MCF 10A (cell line): ENCODE data around the gene PKNOX2. TPM values are rescaled to one million over a fixed set of nuclear protein-coding genes. Genes with fewer than 3 reads are reported as not detected.

Experiments used
- BruUV-seq: library from RNA; stranded (reverse); fragments of 400-500 nt; replicated peaks from 2 replicates; lab custom pipeline; 2021; lab: Mats Ljungman, UMichigan
- CTCF ChIA-PET: fragments of 300-600 bp; sonication (Branson Sonifier 250); formaldehyde crosslinking; extraction: SDS; loops from one replicate; lab custom pipeline; 2021; ENCODE audit warnings: antibody characterized with exemption, inconsistent platforms; lab: Yijun Ruan, JAX
- POLR2A ChIA-PET: fragments of 300-600, 350-650 bp; sonication (Branson Sonifier 250); formaldehyde crosslinking; extraction: SDS; loops from one replicate; lab custom pipeline; 2020; ENCODE audit warnings: antibody characterized with exemption, inconsistent platforms; lab: Yijun Ruan, JAX
- DNase-seq: peaks from one replicate; pipeline ENCODE4 v3.0.0-alpha.2; 2018; ENCODE audit not compliant: unreplicated experiment
- H3K27ac Mint-ChIP-seq: one replicate; pipeline ENCODE4 v1.8.0; 2022; ENCODE audit warnings: mild to moderate bottlenecking, low read depth, mixed read lengths; ENCODE audit not compliant: unreplicated experiment
- H3K27me3 Mint-ChIP-seq: one replicate; pipeline ENCODE4 v1.8.0; 2022; ENCODE audit warnings: mixed read lengths; ENCODE audit not compliant: insufficient read depth, unreplicated experiment
- H3K36me3 Mint-ChIP-seq: one replicate; pipeline ENCODE4 v1.8.0; 2022; ENCODE audit warnings: mild to moderate bottlenecking, moderate library complexity, mixed read lengths; ENCODE audit not compliant: insufficient read depth, unreplicated experiment
- H3K4me1 Mint-ChIP-seq: one replicate; pipeline ENCODE4 v1.8.0; 2022; ENCODE audit warnings: mixed read lengths; ENCODE audit not compliant: insufficient read depth, unreplicated experiment
- H3K4me3 Mint-ChIP-seq: one replicate; pipeline ENCODE4 v1.8.0; 2022; ENCODE audit warnings: mild to moderate bottlenecking, moderate library complexity, mixed read lengths; ENCODE audit not compliant: unreplicated experiment
- H3K9me3 Mint-ChIP-seq: one replicate; pipeline ENCODE4 v1.8.0; 2022; ENCODE audit warnings: mixed read lengths; ENCODE audit not compliant: unreplicated experiment
- intact Hi-C: fragments of 100-400 bp; cut with micrococcal nuclease; formaldehyde crosslinking; loops from 2 replicates; pipeline ENCODE4 v1.14.1; 2022
- total RNA-seq: library from RNA; stranded (reverse); gene quantifications from 2 replicates; pipeline ENCODE4 v1.2.3, GENCODE V29; 2022
- TF ChIP-seq, protein P1 (sequence below): fragments of 200-600 bp; IDR thresholded peaks from one replicate; pipeline ENCODE4 v1.8.0; 2022; ENCODE audit warnings: antibody characterized with exemption, mild to moderate bottlenecking; ENCODE audit not compliant: unreplicated experiment

Gene PKNOX2
- total RNA-seq, 1 experiment from 2014 or later = not detected

DNA sequence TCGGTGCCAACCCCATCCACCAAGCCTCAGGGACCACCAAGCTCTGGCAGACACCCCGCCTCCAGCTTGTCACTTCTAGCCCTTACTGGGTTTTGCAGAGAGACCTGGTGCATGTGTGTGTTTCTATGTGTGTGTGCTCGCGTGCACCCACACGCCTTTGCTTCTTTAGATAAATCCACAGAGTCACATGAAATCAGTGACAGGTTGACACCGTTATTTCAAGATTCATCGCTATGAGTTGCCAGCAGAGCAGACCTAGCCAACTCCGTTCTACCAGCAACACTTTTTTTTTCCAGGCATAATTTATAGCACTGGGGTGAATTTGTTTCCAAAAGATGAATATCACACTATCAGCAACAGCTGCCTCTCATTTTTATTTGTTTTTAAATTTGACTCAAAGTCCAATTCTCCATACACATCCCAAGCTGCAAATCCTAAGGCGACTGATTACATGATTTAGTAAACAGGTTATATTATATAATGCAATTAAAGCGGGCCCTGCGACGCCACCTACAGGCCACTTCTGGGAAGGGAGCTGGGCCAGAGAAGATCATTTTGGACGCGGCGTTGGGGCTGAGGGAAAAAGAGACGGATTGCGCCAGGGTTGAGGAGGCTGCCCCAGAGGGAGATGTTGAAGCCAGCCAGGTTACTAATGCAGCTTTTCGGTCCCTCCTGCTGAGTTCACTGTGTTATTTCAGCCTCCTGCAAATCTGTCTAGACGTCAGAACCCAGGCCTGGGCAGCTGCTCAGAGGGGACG, 181.0 kb downstream of the PKNOX2 start:
- CTCF ChIA-PET = interaction anchor here (0.6 to 10.2 kb wide), 61 partner anchors 11 to 610 kb away, joined by 3 to 192 read pairs (median 4); partner anchors contain the start of genes HYLS1, PKNOX2 and TMEM218
- Mint-ChIP-seq H3K4me1 (peaks cover 6% of the 10 kb centered on the region), H3K27ac (no peak overlapping the region), H3K4me3 (no peak overlapping the region), H3K9me3 (no peaks in the 10 kb centered on the region), H3K27me3 (peaks cover 16% of the 10 kb centered on the region), H3K36me3 (no peaks in the 10 kb centered on the region)
- POLR2A ChIA-PET = interaction anchor here (0.5 to 1.0 kb wide), 7 partner anchors 14 to 597 kb away, joined by 3 to 6 read pairs (median 3); partner anchors contain the start of gene CCDC15
- no TSS peak for BruUV-seq
- intact Hi-C loops = loop anchor here (1.0 to 2.0 kb wide), 3 partner anchors 59 to 255 kb away; partner anchors contain the start of gene PKNOX2
- TF ChIP-seq, protein P1, sequence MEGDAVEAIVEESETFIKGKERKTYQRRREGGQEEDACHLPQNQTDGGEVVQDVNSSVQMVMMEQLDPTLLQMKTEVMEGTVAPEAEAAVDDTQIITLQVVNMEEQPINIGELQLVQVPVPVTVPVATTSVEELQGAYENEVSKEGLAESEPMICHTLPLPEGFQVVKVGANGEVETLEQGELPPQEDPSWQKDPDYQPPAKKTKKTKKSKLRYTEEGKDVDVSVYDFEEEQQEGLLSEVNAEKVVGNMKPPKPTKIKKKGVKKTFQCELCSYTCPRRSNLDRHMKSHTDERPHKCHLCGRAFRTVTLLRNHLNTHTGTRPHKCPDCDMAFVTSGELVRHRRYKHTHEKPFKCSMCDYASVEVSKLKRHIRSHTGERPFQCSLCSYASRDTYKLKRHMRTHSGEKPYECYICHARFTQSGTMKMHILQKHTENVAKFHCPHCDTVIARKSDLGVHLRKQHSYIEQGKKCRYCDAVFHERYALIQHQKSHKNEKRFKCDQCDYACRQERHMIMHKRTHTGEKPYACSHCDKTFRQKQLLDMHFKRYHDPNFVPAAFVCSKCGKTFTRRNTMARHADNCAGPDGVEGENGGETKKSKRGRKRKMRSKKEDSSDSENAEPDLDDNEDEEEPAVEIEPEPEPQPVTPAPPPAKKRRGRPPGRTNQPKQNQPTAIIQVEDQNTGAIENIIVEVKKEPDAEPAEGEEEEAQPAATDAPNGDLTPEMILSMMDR = peak; percentile 81
- DNase-seq = peak; percentile 76

DNA sequence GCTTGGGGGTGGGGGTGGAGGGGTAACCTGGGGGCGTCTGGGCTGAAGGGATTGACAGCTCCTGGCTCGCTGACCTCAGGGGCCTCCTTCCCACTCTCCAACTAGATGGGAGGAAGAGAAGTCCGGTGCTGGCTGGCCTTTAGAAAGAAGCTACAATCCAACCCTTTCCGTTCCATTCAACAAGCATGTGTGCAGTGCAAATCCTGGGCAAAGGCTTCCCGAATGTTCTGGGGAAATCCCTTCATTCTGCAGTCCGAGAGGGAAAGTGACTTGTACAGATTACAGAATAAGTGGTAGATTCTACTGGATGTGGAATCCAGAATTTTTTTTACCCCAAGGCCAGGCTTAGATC, 181.6 kb downstream of the PKNOX2 start:
- H3K4me1 Mint-ChIP-seq = peaks cover 6% of the 10 kb centered on the region
- intact Hi-C loops = loop anchor here (2.0 kb wide), 2 partner anchors 59 to 255 kb away; no protein-coding TSS in a partner anchor
- no peak overlapping the region for H3K27ac Mint-ChIP-seq
- H3K9me3 Mint-ChIP-seq = no peaks in the 10 kb centered on the region
- ChIA-PET POLR2A (interaction anchor here (0.6 to 1.0 kb wide), 5 partner anchors 45 to 392 kb away, joined by 3 to 4 read pairs (median 3); partner anchors contain the start of gene CCDC15), CTCF (interaction anchor here (0.5 to 10.2 kb wide), 52 partner anchors 11 to 541 kb away, joined by 3 to 192 read pairs (median 5); partner anchors contain the start of genes HYLS1, PKNOX2 and TMEM218)
- H3K27me3 Mint-ChIP-seq = peaks cover 16% of the 10 kb centered on the region
- TF ChIP-seq, protein P1 = no peak
- no peak overlapping the region for H3K4me3 Mint-ChIP-seq
- DNase-seq = no peak
- BruUV-seq = no TSS peak
- H3K36me3 Mint-ChIP-seq = no peaks in the 10 kb centered on the region

DNA sequence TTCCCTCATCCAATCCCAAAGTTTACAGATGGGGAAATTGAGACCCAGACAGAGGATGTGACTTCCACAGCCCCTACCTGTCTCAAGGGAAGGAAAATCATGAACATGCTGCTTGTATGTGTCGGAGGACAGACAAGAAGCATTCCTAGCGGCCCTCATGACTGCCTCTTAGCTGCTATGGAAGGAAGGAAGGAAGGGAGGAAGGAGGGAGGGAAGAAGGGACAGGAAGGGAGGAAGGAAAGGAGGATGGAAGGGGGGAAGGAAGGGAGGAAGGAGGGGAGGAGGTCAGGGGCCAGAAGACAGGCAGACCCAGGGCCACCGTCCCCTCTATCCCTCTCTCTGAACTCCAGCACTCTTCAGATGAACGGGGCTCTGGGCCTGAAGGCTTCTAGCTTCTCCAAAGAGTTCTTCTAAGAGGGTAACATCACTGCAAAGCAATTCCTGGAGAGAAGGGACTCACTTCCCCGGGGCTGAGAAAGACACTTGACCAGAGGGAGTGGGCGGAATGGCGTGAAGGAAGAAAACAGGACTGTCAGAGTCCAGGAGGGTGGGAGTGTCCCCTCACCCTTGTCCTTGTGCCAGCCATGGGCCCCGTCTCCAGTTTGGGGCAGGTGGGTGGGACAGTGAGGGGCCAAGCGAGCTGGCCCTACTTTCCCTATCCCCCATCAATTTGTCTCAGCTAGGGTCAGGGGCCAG, 182.2 kb downstream of the PKNOX2 start:
- H3K4me1 Mint-ChIP-seq = peaks cover 6% of the 10 kb centered on the region
- no peak overlapping the region for H3K4me3 Mint-ChIP-seq
- BruUV-seq = no TSS peak
- no peak for DNase-seq
- intact Hi-C loops = loop anchor here (2.0 kb wide), 2 partner anchors 58 to 256 kb away; no protein-coding TSS in a partner anchor
- ChIA-PET POLR2A (interaction anchor here (0.6 to 0.7 kb wide), 2 partner anchors 46 to 48 kb away, joined by 3 to 4 read pairs; no protein-coding TSS in a partner anchor), CTCF (interaction anchor here (0.5 to 10.2 kb wide), 46 partner anchors 11 to 403 kb away, joined by 3 to 192 read pairs (median 5); partner anchors contain the start of genes PKNOX2 and TMEM218)
- TF ChIP-seq, protein P1 = no peak
- H3K27ac Mint-ChIP-seq = no peak overlapping the region
- no peaks in the 10 kb centered on the region for H3K9me3 Mint-ChIP-seq
- no peaks in the 10 kb centered on the region for H3K36me3 Mint-ChIP-seq
- peaks cover 19% of the 10 kb centered on the region for H3K27me3 Mint-ChIP-seq
